ENCODE results near the gene TBX5. TPM values are rescaled to one million over a fixed set of nuclear protein-coding genes. Genes with fewer than 3 reads are reported as not detected.
"Not testable (repeated sequence)": the region's sequence is repeated elsewhere in the genome, so short reads cannot be mapped to it uniquely, and the experiment has no call there.

TBX5 gene
- polyA plus RNA-seq, 3 donors = not detected

- Histone ChIP-seq H4K20me1 (ENCODE audit: insufficient read depth, low read length) (no peaks in the 10 kb centered on the region), H3K9me3 (replicated peaks in 1 of 2; ENCODE audit: control insufficient read depth in 1 of 2, insufficient read depth in 1 of 2, low read length in 2 of 2) (peaks cover 0 to 3% of the 10 kb centered on the region in 2 donors), H3K27ac (ENCODE audit: low read depth in 1 of 2, low read length in 2 of 2) (no peak overlapping the region), H2AFZ (ENCODE audit: insufficient read depth, low read depth, low read length, poor library complexity, severe bottlenecking) (no peak overlapping the region), H3K36me3 (replicated peaks in 1 of 2; ENCODE audit: control insufficient read depth in 1 of 2, insufficient read depth in 2 of 2, low read length in 2 of 2) (no peaks in the 10 kb centered on the region), H3K4me2 (replicated peaks; ENCODE audit: extremely low read depth, low read length, poor library complexity, severe bottlenecking) (no peak overlapping the region), H3K9ac (ENCODE audit: insufficient read depth, low read length, poor library complexity, severe bottlenecking) (no peak overlapping the region), H3K79me2 (ENCODE audit: insufficient read depth, low read length) (no peaks in the 10 kb centered on the region), H3K27me3 (ENCODE audit: control insufficient read depth in 2 of 2, insufficient read depth in 2 of 2, low read length in 2 of 2) (no peaks in the 10 kb centered on the region), H3K4me1 (ENCODE audit: control insufficient read depth in 1 of 2, insufficient read depth in 2 of 2, low read length in 2 of 2) (no peaks in the 10 kb centered on the region), H3K4me3 (replicated peaks in 1 of 3; ENCODE audit: low read depth in 2 of 3, low read length in 3 of 3) (no peak overlapping the region)
- H3K9me3 Mint-ChIP-seq = peaks cover 0 to 7% (median 2%) of the 10 kb centered on the region in 7 donors
- H3K4me1 Mint-ChIP-seq = no peaks in the 10 kb centered on the region
- peaks cover 0 to 2% (median 2%) of the 10 kb centered on the region in 3 donors for H3K27me3 Mint-ChIP-seq (ENCODE audit: low read depth in 3 of 3)
- no peak for TF ChIP-seq CTCF (IDR thresholded peaks at IDR 0.05)
- H3K36me3 Mint-ChIP-seq = no peaks in the 10 kb centered on the region
- no peak overlapping the region for H3K27ac Mint-ChIP-seq
- H3K4me3 Mint-ChIP-seq = no peak overlapping the region
- intact Hi-C loops (cut with micrococcal nuclease) = no loop called here
- no peak for DNase-seq
Observed at GRCh38 chr12:114360485-114360884, 45.5 kb downstream of the TBX5 start.

DNA sequence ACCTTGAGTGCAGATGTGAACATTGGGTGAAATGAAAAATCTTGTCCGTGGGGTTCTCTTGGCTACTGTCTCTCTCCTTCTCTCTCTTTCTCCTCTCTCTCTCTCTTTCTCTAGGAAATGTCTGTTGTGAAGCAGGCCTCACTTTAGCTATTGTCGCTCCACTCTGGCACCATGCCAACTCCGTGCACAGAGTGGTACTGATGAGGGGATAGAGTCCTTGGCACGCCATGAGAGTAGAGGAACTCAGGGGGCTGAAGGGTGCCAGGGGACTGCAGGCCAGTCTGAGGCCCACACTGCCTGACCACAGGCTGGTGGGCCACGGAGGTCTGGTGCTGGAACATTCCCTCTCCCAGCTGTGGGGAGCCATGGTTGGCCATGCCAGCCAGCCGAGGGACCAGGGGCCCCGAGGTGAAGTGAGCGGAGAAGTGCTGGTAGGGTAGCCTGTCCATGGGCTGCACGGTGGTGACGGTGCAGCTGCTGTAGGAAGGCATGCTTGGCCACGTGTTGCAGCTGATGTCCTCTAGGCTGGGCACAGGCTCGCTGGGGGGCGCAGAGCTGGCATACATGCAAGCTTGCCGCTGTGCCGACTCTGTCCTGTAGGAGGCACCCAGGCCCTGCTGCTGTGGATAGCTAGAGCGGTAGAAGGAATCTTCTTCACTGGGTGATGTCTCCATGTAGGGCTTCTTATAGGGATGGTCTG lies 50.4 kb downstream of the TBX5 start:
- no peak for DNase-seq
- no peaks in the 10 kb centered on the region for H3K79me2 ChIP-seq (ENCODE audit: insufficient read depth, low read length)
- no peak overlapping the region for H3K4me3 Mint-ChIP-seq
- H3K36me3 ChIP-seq (replicated peaks in 1 of 2; ENCODE audit: control insufficient read depth in 1 of 2, insufficient read depth in 2 of 2, low read length in 2 of 2) = no peaks in the 10 kb centered on the region
- peaks cover 0 to 4% (median 0%) of the 10 kb centered on the region in 7 donors for H3K9me3 Mint-ChIP-seq
- H3K9ac ChIP-seq (ENCODE audit: insufficient read depth, low read length, poor library complexity, severe bottlenecking) = no peak overlapping the region
- H3K36me3 Mint-ChIP-seq = no peaks in the 10 kb centered on the region
- H3K4me3 ChIP-seq (replicated peaks in 1 of 3; ENCODE audit: low read depth in 2 of 3, low read length in 3 of 3) = no peak overlapping the region
- TF ChIP-seq CTCF (IDR thresholded peaks at IDR 0.05) = no peak
- no peaks in the 10 kb centered on the region for H3K9me3 ChIP-seq (replicated peaks in 1 of 2; ENCODE audit: control insufficient read depth in 1 of 2, insufficient read depth in 1 of 2, low read length in 2 of 2)
- H3K27me3 Mint-ChIP-seq (ENCODE audit: low read depth in 3 of 3) = no peaks in the 10 kb centered on the region
- no peaks in the 10 kb centered on the region for H3K27me3 ChIP-seq (ENCODE audit: control insufficient read depth in 2 of 2, insufficient read depth in 2 of 2, low read length in 2 of 2)
- no peak overlapping the region for H3K27ac Mint-ChIP-seq
- H3K4me1 Mint-ChIP-seq = no peaks in the 10 kb centered on the region
- no peak overlapping the region for H3K27ac ChIP-seq (ENCODE audit: low read depth in 1 of 2, low read length in 2 of 2)
- intact Hi-C loops (cut with micrococcal nuclease) = no loop called here
- no peak overlapping the region for H2AFZ ChIP-seq (ENCODE audit: insufficient read depth, low read depth, low read length, poor library complexity, severe bottlenecking)
- H4K20me1 ChIP-seq (ENCODE audit: insufficient read depth, low read length) = no peaks in the 10 kb centered on the region
- no peak overlapping the region for H3K4me2 ChIP-seq (replicated peaks; ENCODE audit: extremely low read depth, low read length, poor library complexity, severe bottlenecking)
- WGBS (ENCODE audit: insufficient coverage) = 55% methylated on average over 13 of the region's 16 CpGs
- H3K4me1 ChIP-seq (ENCODE audit: control insufficient read depth in 1 of 2, insufficient read depth in 2 of 2, low read length in 2 of 2) = no peaks in the 10 kb centered on the region

DNA sequence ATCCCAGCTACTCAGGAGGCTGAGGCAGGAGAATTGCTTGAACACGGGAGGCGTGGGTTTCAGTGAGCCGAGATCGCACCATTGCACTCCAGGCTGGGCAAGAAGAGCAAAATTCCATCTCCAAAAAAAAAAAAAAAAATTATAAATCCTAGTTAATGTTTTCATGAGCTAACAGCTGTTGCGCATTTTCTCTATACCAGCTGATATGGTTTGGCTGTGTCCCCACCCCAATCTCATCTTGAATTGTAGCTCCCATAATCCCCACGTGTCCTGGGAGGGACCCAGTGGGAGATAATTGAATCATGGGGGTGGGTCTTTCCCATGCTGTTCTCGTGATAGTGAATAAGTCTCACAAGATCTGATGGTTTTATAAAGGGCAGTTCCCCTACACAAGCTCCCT lies 56.7 kb downstream of the TBX5 start:
- H3K36me3 Mint-ChIP-seq; intact Hi-C loops (cut with micrococcal nuclease); H3K4me1 Mint-ChIP-seq: not testable (repeated sequence)

More for the DNA sequence above, 56.7 kb downstream of the TBX5 start:
- not testable (repeated sequence) for H4K20me1 ChIP-seq (ENCODE audit: insufficient read depth, low read length); H3K36me3 ChIP-seq (replicated peaks in 1 of 2; ENCODE audit: control insufficient read depth in 1 of 2, insufficient read depth in 2 of 2, low read length in 2 of 2); H3K79me2 ChIP-seq (ENCODE audit: insufficient read depth, low read length); H3K9me3 ChIP-seq (replicated peaks in 1 of 2; ENCODE audit: control insufficient read depth in 1 of 2, insufficient read depth in 1 of 2, low read length in 2 of 2); H3K4me1 ChIP-seq (ENCODE audit: control insufficient read depth in 1 of 2, insufficient read depth in 2 of 2, low read length in 2 of 2); DNase-seq; H3K27me3 Mint-ChIP-seq (ENCODE audit: low read depth in 3 of 3); H3K4me2 ChIP-seq (replicated peaks; ENCODE audit: extremely low read depth, low read length, poor library complexity, severe bottlenecking); H3K27me3 ChIP-seq (ENCODE audit: control insufficient read depth in 2 of 2, insufficient read depth in 2 of 2, low read length in 2 of 2); H2AFZ ChIP-seq (ENCODE audit: insufficient read depth, low read depth, low read length, poor library complexity, severe bottlenecking); H3K9ac ChIP-seq (ENCODE audit: insufficient read depth, low read length, poor library complexity, severe bottlenecking); H3K4me3 ChIP-seq (replicated peaks in 1 of 3; ENCODE audit: low read depth in 2 of 3, low read length in 3 of 3); H3K27ac ChIP-seq (ENCODE audit: low read depth in 1 of 2, low read length in 2 of 2); H3K9me3 Mint-ChIP-seq; H3K4me3 Mint-ChIP-seq
- H3K27ac Mint-ChIP-seq = peak overlapping the region in 1 of 7 donors; percentile 44
- no CpG with 5 or more reads among the region's 7 CpGs for WGBS (ENCODE audit: insufficient coverage)
